GM18858 (cell line): ENCODE measurements around the gene GPX2.
A peak's percentile ranks its signal among the peaks of the same experiment; 100 is the strongest.

Experiments used
- ATAC-seq: cut with Tn5 transposase; IDR thresholded peaks from one replicate; pipeline ENCODE4 v1.9.1; 2021; ENCODE audit not compliant: unreplicated experiment

GPX2 gene

DNA sequence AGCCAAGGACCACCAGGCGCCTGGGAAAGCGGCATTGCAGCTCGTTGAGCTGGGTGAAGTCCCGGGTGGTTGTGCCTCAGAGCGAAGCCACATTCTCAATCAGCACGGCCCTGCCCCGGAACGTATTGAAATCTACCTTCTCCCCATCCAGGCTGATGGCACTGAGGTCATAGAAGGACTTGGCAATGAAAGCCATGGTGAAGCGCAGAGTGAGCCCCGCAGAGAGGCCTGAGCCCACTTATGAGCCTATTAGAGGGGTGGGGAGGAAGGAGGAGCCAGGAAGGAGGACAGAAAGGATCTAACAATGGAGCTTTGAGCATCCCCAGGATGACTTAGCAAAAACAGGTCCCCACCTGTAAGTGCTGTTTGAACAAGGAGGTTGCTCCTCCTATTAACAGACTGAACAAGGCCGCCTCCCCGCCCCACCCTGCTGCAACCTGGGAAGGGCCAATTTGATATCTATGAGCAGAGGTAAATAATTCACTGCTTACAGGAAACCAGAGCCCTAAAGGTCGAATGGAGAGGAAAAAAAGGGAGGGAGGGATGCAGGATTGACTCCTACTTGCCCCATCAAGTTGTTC is at the start of gene GPX2:
Gene GPX2, minus strand, starts transcription at position 215 of the 581 bp plus-strand sequence. Its CDS starts 19 bp downstream, at position 196.
- ATAC-seq, result no peak

DNA sequence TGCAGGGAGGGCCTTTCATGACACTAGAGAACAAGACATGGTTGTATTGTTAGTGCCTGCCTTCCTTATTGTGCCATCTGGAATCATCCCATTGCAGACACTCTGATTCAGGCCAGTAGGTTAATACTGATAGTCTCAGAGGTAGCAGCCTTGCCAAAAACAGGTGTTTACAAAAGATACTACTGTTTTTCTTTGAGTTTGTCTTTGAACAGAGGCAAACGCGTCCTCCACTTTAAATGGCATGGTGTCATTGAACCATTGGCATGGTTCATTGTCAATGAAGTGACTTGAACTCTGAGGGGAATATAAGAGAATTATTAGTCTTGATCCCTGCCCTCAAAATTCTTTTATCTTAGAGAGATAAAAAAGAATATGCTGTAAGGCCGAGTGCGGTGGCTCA is 48.4 kb upstream of the GPX2 start:
- no peak for ATAC-seq

DNA sequence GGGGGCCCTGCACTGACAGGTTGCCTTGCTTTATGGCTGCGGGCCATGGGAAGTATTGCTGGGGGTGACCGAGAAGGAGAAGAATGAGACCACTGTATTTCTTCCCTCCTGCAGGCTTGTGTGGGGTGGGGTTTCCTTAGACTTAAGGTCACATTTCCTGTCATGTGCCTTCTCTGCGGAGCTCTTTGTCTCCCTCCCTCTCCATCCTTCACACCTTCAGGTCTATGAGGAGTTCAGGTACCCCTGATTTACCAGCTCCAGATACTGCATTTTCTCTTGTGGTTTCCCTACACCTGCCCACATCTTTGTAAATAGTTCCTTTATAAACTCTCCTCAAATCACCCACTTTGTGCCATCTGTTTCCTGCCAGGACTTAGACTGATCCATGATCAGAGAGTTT is 47.8 kb upstream of the GPX2 start:
- ATAC-seq, result no peak

DNA sequence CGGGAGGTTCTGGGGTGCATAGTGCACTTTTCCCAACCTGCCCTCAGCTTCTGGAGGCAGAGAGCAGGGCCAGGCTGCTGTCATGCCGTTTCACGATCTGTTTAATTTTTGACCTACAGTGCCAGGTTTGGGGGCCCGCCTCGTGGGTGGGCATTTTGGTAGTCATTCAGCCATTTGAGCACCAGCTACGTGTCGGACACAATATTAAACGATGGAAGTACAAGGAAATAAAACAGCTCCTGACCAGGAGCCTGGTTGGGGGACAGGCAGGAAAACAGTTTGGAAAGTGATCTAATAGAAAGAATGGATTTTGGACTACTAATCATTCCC is 44.9 kb upstream of the GPX2 start:
- ATAC-seq, result no peak

DNA sequence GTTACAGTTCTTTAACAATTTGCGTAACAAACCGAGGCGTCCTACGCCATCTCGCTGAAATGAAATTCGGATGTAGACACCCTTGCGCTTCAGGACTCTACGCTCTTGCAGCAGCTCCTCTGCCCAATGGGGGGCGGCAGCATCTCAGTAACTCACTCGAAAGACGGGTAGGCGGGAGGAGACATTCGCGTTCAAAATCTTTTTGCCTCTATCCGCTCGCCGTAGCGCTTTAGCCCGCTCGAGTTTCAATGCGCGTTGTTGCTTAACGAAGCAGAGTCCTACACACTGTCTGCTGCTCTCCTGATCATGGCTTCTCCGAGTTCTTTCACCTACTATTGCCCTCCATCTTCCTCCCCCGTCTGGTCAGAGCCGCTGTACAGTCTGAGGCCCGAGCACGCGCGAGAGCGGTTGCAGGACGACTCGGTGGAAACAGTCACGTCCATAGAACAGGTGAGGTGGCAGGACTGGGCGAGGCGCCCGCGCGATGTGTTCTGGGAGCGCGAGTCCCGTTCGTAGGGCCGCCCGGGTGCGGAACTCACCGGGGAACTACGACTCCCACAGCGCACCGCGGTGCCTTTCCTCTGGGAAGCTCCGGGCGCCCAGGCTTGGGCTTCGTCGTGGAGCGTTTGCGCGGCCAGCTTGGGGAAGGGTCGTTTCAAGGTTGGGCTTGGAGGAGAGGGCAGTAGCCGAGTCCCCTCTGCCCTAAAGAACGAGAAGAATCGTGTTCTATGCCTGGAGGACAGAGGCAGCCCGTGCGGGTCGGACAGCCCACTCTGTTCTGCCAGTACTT is 44.3 kb upstream of the GPX2 start, which contains the start of gene FNTB:
Gene FNTB, plus strand, starts transcription at position 248 of the 790 bp plus-strand sequence. Its CDS starts 59 bp downstream, at position 307.
- peak; percentile 72 for ATAC-seq

DNA sequence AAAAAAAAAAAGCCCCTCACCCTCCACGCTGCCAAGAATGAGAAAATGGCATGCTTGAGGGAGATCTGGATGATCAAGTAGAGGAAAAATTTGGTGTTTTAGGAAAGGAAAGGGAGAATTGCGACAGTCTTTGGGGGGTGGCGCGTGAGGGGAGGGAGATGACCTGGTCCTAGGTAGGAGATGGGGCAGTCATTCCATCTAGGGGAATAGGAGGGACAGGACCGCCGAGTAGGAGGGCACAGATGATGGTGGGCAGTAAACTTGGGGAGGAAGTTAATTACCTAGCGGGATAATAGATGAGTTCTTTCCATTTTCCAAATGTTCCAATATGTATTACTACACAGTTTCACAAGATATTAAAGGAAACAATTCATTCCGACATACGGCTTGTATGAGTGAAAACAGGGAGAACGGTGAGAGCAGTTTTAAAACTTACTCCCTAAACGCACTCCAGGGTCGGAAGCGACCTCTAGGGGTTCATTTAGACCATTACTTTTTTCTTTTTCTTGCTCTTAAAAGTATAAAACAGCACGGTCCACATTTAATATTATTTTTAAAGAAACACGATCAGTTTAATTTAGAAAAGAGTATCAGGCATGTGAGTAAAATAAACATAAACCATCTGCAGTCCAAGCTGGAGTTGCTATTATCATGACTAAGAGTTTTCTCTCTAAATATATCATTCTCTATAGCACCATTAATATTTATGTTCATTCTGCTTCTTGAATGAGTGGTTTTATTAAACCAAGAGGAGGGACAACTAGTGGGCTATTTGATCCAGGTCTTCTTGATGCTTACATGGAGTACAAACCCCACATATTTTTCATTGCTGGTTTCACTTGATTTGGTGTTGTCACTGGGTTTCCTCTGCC is 41.1 kb upstream of the GPX2 start:
- no peak for ATAC-seq

DNA sequence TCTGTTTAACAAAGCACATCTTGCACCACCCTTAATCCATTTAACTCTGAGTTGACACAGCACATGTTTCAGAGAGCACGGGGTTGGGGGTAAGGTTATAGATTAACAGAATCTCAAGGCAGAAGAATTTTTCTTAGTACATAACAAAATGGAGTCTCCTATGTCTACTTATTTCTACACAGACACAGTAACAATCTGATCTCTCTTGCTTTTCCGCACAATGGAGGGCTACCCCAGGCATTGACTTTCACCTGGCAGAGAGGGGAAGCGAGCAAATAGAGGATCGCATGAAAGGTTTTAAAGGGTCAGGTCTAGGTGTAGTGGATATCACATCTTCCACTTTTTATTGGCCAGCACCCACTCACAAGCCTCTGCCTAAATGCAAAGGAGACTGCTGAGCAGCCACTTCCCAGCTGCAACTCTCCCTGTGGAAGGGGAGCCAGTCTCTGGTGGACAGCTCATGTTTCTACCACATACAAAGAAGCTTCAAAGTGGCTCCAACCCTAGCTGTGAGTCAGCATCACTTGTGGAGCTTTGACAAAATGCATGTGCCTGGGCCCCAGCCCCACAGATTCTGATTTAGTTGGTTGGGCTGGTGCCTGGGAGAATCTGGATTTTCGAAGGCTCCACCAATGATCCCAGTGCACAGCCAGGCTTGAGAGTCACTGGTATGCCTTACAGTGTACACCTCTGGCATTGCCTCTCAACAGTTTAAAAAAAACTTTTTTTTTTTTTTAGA is 37.0 kb upstream of the GPX2 start:
- ATAC-seq, result no peak

DNA sequence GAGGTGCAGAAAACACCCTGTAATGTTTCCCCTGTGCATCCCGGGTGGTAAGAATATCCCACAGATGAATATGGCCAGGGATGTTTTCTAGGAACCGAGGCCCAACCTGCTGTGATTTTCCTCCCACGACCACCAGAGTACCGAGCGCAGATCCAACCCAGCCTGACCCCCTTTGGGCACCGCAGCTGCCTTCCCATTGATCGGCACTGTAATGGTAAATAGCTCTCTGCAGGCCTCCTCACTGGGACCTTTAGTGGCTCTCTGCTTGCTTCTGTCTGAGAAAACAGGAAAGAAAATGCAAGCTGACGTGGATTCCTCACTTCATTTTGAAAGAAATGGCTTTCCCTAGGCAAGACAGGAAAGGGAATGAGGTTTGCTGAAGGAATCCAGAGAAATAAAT is 32.0 kb upstream of the GPX2 start:
- no peak for ATAC-seq

DNA sequence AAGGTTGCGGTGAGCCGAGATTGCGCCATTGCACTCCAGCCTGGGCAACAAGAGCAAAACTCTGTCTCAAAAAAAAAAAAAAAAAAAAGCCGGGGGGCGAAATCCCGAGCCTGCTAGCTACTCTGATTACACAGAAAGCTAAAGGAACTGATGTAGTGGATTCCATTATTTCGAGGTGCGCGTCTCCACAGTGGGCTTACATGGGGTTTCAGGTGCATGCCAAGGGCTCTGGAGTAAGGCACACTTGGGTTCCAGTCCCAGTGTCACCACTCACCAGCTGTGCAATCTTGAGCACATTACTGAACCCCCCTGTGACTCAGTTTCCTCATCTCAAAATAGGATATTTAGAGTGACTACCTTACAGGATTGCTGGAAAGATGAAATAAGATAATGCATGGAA is 31.3 kb upstream of the GPX2 start:
- ATAC-seq, result no peak

DNA sequence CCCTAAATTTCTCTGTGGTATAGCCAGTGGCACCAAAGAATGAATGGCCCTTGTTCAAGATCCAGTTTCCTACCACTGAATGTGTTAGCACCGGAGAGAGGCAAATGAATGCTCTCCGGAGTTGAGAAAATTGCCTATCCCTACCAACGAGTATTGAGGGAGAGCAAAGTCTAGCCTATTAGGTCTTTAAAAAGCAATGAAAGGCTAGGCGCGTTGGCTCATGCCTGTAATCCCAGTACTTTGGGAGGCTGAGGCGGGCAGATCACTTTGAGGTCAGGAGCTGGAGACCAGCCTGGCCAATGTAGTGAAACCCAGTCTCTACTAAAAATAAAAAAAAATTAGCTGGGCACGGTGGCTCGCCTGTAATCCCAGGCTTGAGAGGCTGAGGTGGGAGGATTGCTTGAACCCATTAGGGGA is 30.5 kb upstream of the GPX2 start:
- no peak for ATAC-seq

DNA sequence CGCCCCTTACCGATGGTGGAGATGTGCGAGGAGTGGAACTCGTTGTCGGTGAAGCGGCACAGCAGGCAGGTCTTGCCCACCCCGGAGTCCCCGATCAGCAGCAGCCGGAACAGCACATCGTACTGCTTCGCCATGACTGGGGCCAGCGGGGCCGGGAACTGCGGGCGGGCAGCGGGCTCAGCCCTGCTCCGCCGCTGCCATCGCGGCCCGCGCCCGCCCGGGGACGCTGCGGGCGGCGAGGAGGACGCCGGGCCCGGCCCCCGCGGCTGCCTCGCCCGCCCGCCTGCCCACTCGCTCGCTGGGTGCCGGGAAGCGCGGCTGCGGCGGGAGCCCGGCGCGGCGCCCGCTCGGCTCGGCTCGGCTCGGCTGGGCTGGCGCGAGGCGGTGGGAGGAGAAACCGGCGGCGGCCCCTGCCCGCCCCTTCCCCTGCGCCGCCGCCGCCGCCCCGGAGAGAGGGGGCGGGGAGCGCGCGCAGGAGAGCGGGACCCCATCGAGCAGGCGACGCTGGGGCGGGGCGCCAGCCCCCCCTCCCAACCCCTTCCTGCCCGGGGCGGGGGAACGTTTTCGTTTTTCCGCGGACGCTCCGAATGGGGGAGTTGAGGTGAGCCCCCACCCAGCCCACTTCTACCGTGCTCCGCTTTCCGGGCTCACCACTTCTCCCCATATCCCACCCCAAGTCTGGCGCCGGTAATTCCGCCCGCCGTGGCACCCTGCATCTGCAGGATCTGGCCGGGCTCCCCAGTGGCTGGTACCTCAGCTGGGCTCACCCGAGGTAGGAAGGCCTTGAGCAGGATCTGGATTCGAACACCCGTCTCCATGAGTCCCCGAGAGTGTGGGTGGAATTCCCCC is 29.6 kb upstream of the GPX2 start, which contains the start of gene RAB15:
Gene RAB15, minus strand, starts transcription at position 394 of the 849 bp plus-strand sequence. Its CDS starts 260 bp downstream, at position 134.
- no peak for ATAC-seq

DNA sequence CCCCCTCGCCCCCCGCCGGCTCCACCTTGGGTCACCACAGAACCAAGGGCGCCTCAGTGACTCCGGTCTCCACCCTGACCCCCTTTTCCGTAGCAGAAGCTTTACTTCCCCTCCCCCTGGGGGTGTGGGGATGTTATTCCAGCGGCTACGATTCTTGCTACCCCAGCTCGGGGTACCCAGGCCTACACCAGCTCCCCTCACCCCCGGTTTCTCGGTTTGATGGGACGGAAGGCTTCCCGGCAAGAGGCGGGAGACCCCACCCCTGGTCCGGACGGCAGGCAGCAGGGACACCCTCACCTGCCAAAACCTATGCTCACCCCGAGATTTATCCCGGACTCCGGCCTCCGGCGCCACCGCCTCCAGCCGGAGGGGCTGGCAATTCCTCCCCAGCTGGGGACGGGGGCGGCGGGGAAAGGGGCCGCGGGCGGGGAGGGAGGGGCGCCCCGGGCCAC is 29.0 kb upstream of the GPX2 start:
- no peak for ATAC-seq

DNA sequence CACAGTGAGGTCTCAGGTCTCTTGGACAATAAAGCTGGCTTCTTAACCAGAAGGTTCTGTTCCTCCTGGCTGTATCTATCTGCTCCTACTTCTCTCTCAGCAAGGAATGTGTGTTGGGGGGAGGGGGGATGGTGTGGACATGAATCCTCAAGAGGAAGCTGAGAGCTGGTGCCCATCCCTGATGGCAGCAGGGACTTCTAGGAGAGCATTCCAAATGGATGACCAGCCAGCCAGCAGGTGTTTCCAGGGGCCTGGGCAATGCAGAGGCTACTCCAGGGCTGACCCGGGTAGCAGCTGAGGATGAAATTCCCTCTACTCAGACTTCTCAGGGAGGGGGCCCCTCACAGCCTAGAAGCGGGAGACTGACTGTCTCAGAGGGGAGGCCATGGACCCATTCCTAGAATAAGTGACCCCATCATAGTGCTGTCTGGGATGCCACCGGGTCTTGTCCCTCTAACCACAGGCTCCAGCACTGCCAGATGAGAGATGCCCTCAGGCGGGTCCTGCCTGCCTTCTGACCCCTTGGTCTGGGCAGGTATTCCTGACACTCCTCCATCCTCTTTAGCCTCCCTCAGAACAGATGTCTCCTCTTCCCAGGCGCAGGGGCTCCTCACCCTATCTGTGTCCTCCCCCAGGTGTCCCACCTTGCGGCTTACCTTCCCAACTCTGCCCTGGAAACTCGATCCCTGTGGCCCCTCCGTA is 28.4 kb upstream of the GPX2 start:
- ATAC-seq, result no peak

DNA sequence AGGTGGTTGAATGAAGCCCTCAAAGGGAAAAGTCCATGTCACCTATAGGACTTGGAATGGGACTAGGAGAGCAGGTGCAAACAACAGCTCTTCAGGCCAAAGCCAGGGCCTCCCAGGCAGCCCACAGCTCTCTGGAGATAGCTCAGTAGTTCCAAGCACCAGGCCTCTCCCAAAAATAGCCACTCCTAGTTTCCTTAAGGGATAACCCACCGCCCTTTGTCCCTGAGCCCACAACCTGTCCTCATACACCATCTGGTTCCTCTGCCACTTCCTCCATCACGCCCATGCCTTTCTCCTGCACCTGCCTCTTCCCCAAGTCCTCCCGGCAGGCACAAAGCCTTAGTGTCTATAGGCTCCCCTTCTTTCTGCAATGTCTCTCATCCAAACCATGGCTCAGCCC is 27.5 kb upstream of the GPX2 start:
- ATAC-seq, result no peak

DNA sequence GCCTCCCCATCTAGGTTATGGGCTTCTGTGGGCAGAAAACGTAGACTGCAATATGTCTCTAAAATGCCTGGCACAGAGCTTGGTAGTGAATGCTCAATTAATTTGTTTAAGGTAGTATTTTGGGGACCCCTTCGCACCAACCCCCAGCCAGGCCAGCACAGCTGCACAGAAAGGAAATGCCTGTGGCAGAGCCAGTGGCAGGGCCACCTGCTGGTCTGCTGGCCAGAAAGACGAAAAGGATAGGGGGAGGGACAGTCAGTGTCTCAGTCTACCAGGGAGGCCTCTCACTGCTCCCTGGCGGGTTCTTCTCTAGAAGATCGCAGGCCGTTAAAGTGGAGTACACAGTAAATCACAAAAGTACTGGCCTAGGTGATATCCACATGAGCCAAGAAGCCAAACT is 26.1 kb upstream of the GPX2 start:
- no peak for ATAC-seq

DNA sequence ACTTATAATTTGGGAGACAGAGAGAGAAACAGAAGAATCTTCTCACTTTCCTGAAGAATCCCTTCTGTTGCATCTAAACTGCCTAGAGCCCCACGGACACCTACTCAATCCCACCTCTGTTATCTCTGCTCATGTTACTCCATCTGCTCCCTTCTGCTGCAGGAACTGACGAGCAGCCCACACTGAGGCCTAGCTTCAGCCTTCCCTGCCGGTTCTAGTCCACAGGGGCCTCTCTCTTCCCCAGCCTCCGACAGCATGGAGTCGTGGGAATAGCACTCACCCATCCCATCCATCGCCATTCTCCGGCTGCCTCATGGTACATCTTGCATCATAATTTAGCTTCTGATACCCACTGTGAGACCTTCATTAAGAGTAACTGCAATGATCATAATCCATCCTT is 25.6 kb upstream of the GPX2 start:
- no peak for ATAC-seq

DNA sequence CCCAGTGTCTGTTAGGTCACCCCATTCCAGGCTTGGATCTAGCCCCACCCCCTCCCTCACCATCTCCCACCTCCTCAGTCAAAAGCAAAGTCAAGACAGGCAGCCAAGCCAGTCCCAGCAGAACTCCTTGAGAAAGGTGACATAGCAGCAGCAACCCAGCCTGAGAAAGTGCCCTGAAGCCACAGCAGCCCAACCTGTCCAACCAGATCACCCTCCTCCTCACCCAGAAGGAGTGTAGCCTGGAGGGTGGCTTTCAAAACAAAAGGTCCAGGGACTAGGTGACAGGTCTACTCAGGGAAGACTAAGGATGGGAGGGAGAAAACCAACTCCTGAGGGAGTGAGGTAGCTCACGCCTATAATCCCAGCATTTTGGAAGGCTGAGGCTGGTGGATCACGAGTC is 24.4 kb upstream of the GPX2 start:
- no peak for ATAC-seq

DNA sequence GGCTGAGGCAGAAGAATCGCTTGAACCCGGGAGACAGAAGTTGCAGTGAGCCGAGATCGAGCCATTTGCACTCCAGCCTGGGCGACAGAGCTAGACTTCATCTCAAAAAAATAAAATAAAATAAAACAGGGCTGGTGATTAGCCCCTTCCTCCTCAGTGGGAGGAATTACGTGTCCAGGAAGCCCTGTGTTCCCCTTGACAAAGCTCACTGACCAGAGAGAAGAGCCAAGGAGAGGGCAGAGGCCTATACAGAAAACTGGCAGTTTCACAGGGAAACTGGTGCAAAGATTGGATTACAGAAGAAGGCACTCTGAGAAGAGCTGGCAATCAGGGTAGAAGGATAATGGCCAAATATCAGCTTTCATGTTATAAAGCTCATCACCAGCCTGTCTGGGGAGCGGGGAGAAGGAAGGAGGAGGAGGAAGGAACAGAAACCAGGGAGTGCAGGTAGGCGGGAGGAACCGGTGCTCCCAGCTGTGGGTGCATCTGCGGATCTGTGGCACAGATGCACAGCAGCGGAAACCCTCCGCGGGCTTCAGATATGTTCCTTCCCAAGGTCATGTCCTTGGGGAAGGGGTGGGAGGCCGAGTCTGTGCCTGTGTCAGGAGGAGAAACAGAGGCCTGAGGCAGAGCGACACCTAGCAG is 22.9 kb upstream of the GPX2 start:
- no peak for ATAC-seq

DNA sequence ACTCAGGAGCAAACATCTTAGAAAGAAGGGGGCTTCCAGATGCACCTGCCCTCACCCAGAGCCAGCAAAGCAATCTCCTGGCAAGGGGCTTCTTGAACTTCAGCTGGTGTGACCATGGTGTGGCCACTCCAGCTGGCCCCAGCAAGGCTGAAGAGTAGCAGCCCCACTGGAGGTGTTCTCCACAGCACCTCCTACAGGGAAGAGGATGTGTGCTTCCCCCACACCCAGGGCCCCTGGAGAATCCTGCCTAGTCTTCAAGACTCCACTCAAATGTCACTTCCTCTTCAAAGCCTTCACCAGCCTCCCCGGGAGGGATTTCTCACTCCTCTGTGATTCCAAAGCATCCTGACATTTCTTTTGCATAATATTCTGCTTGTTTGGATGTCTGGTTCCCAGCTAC is 21.1 kb upstream of the GPX2 start:
- no peak for ATAC-seq
